GM21447 (cell line): ENCODE data around the gene TMSB4X.
A peak's percentile ranks its signal among the peaks of the same experiment; 100 is the strongest.
"Not testable (repeated sequence)": the region's sequence is repeated elsewhere in the genome, so short reads cannot be mapped to it uniquely, and the experiment has no call there.

ENCODE experiments used
- ATAC-seq: cut with Tn5 transposase; IDR thresholded peaks from one replicate; pipeline ENCODE4 v1.9.1; 2021; ENCODE audit not compliant: unreplicated experiment

The TMSB4X gene

DNA sequence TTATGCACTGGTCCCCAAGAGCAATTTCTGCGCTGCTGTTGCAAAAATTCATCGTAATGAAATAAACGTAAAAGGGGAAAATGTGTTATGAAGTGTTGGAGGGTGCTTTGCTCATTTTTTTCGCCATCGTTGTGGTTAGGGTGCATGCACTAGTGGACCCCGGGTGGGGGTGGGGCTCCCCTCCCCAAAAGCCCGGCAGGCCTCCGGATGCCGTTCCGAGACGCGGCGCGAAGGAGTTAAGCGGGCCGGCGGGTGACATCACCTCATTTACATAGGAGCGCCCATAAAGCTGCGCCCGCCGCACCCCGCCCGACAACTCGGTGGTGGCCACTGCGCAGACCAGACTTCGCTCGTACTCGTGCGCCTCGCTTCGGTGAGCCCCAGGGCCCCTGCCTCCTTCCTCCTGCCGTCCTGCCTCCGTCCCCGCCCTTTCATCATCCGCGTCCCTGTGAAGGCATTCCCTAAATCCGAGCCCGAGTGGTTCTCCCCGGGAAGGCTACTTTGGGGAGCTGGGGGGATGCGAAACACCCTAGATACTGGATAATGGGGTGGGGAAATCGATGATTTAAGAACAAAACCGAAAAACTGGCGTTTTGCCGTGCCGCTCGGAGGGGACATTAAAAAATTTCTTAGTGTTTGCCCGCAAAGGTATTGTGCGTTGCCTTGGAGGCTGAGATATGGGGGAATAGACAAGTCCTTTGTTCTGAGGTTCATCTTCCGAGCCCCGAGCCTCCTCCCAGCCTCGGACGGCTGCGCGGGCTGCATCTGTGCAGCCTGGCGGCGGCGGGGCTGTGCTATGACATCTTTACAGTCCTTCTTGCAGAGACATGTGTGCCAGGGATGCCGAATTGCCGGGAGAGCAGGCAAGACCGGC lies at the start of gene TMSB4X:
Gene TMSB4X, plus strand, starts transcription at position 315 of the 874 bp plus-strand sequence.
- peak; percentile 24 for ATAC-seq

DNA sequence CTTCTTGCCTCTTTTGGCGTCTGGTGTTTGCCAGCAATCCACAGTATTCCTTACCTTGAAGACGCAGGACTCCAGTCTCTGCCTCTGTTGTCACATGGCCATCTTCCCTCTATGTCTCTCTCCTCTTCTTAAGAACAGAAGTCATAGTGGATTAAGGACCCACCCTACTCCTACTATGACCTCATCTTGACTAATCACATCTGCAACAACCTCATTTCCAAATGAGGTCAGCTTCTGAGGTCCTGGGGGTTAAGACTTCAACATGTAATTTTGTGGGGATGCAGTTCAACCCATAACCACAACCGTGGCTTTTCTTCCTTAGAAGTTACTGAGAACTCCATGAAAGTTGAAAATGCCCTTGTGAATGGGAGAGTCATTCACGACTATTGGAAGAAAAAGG lies 45.2 kb upstream of the TMSB4X start:
- ATAC-seq: no peak

DNA sequence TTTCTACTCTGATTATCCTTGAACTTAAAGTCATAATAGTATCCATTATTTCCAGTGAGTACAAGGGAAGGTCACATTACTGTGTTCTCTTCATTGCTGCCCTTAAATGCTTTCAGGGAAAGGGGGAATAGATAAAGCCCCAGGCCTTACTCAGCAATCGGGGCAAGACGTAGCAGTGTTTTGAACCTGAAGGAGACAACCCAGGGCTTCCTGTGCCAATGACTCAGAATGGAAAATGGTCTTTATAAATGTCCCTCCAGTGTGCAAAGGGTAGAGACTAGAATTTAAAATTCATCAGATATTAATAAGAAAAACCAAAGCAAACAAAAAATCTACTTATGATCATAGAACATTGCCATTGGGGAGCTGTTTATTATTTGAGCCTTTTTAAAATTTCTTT lies 44.8 kb upstream of the TMSB4X start:
- no peak for ATAC-seq

DNA sequence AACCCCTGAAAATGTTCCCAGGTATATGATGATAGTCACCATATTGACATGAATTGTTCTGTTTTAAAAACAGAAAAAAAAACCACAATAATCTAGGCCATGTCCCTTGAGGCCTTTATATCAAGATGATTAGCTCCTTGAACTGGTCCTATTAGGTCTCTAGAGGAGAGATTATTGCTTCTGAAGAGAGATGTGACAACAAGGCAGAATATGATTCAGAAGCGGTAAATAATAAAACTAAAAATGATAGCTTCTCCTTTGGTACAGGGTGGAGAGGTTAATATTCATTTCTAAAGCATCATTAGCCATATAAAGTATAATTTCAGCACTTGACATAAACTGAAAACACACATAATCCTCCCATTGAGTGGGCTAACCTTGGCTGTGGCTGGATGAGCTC lies 42.7 kb upstream of the TMSB4X start:
- ATAC-seq: no peak

DNA sequence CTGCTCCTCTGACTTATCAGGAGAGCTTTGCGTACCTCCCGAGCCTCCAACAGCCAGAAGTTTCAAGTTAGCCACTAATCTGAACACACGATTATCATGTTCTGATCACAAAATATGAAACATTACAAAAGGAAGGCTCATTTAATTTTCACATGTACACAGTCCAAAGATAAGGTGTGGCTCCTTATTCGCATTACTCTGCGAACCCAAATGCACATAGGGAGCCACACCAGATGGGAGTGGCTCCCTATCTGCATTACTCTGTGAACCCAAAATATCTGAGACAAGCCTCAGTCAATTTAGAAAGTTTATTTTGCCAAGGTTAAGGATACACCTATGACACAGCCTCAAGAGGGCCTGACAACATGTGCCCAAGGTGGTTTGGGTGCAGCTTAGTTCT lies 40.1 kb upstream of the TMSB4X start:
- no peak for ATAC-seq

DNA sequence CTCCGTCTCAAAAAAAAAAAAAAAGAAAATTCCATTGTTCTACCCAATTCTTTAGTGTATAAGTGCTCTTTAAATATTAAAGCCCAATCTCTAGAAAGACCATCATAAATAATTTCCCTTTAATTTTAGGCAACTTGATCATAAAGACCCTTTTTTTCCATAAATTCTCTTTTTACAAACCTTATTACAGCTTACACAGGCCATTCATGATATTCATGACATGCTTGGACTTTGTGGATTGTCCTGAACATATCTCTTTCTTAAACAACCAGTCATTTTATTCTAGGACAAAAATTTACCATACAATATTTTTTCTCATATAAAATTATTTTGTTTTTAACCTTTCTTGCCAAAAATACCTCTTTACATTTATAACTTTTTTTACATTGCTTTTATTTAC lies 38.0 kb upstream of the TMSB4X start:
- ATAC-seq: no peak

DNA sequence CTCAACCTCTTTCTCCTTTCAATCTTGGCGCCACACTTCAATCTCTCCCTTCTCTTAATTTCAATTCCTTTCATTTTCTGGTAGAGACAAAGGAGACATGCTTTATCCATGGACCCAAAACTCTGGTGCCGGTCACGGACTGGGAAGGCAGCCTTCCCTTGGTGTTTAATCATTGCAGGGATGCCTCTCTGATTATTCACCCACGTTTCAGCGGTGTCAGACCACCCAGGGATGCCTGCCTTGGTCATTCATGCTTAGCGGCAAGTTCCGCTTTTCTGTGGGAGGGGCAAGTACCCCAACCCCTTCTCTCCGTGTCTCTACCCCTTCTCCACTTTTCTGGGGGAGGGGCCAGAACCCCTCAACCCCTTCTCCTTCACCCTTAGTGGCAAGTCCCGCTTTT lies 34.4 kb upstream of the TMSB4X start:
- not testable (repeated sequence) for ATAC-seq

DNA sequence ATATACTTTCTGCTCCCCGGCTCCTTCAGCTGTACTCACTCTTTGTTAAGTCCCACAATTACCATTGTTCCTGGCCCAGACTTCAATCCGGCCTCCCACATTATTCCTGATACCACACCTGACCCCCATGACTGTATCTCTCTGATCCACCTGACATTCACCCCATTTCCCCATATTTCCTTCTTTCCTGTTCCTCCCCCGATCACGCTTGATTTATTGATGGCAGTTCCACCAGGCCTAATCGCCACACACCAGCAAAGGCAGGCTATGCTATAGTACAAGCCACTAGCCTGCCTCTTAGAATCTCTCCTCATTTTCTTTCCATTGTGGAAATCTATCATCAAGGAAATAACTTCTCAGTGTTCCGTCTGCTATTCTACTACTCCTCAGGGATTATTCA lies 31.3 kb upstream of the TMSB4X start:
- ATAC-seq: not testable (repeated sequence)

DNA sequence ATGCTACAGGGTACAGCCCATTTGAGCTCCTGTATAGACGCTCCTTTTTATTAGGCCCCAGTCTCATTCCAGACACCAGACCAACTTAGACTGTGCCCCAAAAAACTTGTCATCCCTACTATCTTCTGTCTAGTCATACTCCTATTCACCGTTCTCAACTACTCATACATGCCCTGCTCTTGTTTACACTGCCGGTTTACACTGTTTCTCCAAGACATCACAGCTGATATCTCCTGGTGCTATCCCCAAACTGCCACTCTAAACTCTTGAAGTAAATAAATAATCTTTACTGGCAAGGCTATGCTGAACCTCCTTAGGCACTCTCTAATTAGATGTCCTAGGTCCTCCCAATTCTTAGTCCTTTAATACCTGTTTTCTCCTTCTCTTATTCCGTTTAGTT lies 30.5 kb upstream of the TMSB4X start:
- not testable (repeated sequence) for ATAC-seq

DNA sequence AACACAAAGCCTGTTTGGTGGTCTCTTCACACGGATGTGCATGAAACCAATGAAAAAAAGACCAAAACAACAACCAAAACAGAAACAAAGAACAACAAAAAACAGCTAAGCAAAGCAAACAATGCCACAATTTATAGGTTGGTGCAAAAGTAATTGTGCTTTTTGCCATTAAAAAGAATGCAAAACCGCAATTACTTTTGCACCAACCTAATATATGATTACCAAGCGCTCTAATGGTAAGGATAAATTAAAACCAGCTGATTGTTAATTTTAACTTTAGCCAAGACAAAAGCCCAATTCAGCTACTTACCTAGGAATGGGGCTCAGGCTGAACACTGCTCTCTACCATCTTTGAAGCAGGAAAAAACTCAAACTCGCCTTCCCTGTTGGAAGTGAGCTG lies 29.4 kb upstream of the TMSB4X start:
- ATAC-seq: no peak

DNA sequence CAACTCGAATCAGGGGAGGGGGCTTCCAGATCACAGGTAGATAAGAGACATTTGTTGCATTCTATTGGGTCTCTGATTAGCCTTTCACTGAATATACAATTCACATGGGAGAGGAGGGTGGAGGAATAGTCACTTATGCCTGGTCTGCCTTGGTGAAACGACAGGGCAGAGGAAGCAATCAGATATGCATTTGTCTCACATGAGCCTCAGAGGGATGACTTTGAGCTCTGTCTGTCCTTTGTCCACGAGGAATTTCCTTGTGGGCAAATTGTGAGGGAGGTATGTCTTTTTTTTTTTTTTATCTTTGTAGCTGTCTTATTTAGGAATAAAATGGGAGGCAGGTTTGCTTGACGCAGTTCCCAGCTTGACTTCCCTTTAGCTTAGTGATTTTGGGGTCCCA lies 28.5 kb upstream of the TMSB4X start:
- no peak for ATAC-seq

DNA sequence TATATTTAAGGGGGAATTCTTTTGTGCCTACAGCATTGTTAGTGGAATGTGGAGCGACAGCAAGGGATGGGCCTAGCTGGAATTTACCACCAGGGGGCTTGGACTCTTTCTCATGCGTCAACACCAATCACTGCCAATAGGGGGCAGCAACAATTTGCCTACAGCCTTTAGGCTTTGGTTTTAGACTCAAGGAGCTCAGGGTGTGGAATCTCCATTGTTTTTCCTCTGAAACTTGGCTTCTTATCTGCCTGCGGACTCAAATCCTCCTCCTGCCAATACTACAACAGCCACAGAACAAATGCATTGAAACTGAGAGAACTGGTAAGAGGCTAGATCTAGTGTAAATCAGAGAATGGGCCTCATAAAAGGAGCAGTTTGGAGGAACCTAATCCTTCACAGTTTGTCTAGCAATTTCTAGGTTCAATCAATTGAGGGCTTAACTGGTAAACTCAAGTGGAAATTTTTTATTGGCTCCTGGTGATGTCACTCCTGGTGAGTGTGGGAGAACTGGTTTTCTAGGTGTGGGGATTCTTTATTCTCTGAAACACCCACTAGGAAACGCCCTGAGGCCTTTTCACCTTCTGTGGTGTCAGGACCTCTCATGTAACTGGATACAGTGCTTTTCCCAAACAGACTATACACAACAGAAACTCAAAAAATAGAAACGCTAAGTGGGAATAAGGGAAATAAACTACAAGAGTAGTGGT lies 27.9 kb upstream of the TMSB4X start:
- ATAC-seq: peak; percentile 29

DNA sequence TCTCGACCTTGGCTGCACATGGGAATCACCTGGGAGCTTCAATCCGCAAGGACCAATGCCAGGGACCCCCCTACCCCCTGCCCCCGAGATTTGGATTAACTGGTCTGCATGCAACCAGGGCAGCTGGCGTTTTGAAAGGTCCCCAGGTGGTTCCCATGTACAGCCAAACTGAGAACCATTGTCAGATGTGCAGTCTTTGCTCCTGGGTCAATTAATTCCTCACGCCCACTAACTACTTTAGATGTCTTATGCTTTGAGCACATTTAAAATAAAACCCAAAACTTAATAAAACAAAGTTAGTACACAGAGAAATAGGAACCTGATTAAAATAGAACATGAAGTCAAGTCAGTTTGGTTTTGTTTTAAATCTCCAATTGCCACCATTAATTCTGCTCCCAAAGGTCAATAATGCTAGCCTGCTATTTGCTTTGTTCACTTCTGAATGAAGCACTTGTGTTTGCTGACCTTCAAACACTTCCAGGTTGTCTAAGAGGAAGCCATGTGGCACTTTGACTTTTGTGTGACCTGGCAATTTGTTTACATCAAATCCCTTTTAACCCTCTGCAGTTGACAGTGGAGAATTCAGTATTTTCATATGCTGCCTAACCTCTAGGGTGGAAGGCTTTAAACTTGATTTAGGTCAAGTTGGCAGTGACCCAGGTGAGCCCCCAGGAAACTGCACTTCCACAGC lies 27.2 kb upstream of the TMSB4X start:
- no peak for ATAC-seq

DNA sequence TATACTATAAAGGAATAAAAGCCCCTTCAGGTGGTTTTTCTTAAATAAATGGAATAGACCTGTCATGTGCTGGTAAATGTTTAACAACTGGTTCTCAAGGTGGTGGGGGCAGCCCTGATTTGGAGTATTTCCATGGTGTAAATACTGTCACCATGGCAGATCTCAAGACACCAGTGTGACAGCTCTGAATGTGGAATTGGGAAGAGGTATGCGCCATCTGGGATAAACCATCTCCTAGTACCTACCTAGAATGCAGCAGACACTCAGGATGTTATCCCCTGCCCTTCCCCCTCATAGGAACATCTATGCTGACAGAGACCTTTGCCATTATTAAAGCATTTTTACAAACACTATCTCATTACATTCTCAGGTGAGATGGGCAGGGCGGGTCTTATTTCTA lies 26.4 kb upstream of the TMSB4X start:
- no peak for ATAC-seq

DNA sequence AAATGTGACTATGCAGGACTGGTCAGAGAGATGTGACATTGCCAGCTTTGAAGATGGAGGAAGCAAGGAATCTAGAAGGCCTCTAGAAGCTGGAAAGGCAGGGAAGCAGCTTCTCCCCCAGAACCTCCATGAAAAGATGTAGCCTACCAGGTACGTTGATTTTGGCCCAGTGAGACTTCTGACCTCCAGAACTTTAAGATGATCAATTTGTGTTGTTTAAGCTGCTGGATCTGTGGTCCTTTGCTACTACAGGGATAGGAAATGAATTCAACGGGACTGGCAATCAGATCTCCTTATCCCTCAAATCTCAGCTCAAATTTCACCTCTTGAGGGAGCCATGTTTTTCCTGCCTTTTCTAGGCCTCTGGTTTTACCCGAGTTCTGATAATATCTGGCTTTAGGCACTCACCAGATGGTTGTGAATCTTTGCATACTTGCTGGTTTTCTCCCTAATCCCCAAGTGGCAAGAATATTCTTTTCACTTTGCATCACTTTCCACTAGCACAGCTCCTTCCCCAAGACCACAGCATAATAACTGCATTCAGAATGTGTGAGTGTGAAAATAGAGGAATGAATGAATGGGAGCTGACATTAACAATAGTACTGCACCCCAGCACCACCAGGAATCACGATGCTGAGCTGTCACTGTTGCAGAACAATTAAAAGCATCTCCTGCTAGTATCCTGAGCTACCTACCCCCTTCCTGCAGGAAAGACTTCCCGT lies 25.5 kb upstream of the TMSB4X start:
- ATAC-seq: no peak

DNA sequence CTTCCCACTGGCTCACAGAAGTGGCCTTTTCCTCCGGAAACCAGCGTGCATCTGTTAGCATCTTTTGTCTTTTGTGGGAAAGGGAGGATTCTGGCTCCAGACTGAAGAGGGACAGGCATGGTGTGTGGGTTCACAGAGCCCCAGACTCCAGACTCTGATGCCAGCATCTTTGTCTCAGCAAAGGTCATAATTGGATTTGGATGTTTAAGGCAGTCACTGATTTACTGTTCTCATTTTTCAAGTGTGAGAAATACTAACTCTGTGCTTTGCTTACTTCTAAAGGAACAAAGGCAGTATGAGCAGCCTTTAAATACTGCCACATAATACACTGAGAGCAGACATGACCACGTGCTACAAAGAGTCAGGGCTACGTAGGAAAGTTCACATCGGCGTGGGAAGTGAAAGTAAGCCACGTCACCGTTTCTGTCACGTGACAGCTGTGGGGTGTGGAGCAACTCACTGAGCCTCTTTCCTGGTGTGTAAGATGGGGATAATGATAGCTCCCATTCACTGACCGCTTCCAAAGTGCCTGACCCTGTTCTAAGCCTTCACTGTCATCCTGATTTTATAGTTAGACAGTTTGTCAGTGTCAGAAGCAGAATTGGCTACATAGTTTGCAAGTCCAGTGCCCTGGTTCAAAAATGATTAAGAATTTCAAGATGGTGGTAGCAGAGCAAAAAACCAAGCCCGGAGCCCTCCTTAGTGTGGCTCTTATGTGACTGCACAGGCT lies 24.8 kb upstream of the TMSB4X start:
- peak; percentile 59 for ATAC-seq

DNA sequence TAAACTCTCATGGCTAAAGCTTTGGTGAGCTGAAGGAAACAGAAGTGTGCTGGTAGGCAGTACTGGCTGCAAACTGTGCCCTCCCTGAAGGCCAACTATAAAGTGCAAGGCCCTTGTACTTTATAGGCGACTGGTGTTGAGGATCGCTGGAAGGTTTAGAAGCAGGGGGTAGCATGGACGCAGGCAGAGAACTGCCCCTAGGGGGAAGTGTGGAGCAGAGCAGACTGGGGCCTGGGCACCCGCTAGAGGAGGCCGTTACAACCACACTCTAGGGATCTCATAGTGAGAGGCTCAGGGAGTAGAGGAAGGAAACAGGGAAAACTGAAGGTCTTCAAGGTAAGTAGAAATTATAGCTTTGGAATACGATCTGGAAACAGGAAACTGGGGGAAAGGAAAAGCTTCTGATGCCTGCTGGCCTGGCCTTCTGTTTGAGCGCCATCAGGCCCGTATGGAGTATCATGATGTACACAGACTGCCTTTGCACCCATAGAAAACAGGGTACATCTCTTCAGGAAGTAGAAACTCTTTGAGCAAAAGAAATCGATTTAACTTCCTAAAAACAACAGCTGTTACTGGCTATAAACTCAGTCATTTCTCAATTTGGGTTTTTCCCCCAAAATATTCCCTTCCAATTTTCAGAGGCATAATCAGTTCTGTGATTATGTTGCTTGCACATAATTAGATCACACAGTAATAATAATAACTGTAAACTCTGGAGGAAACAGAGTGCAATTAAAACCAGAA lies 23.9 kb upstream of the TMSB4X start:
- peak; percentile 42 for ATAC-seq

DNA sequence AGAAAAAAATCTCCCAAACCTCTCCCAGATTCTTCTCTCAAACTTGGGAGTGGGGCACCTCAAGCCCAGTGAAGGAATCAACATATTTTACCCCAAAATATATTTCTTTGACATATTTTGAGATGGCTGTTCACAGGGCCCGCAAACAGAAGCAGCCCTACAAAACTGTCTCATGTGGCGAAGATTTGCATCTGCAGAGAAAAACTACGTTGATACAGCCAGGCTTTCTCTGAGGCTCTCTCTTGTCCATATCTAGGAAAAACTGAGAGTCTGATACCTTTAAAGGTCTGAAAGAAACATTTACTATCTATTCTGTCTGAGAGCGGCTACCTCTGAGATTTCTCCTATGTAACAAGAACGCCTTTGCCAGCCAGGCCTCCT lies 23.3 kb upstream of the TMSB4X start:
- no peak for ATAC-seq

DNA sequence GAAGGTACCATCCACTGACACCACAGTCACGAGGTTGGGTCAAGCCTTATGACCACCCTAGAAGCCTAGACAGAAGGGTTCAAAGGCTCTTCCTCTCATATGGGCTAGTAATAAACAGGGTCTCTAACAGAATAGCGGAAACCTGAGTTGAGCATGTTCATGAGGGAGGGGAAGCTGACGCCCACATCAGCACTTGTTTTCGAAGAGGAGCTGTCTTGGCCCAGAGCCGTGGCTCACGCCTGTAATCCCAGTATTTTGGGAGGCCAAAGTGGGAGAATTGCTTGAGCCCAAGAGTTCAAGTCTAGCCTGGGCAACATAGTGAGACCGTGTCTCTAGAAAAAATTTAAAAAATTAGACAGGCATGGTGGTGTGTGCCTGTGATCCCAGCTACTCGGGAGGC lies 21.5 kb upstream of the TMSB4X start:
- ATAC-seq: no peak

DNA sequence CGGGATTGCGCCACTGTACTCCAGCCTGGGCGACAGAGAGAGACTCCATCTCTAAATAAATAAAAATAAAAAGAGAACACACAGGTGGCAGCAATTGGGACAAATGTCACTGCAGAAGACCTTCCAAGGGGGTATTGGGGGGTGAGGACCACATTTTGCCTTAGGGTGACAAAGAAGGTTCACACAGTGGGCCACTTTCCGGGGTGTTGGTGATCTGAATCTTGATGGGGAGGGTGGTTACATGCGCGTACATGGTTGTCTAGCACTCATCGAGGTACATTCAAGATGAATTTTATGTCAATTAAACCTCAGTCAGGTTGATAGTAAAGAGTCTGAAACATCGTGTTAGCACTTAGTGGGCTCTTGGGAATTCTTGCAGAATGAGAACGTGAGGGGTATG lies 20.5 kb upstream of the TMSB4X start:
- no peak for ATAC-seq
